GM21528 (cell line): ENCODE data around the gene ITGB5.

Experiments used
- ATAC-seq: cut with Tn5 transposase; IDR thresholded peaks from one replicate; pipeline ENCODE4 v1.9.1; 2021; ENCODE audit warnings: mild to moderate bottlenecking, moderate library complexity; ENCODE audit not compliant: unreplicated experiment, low FRiP score

ITGB5 gene

DNA sequence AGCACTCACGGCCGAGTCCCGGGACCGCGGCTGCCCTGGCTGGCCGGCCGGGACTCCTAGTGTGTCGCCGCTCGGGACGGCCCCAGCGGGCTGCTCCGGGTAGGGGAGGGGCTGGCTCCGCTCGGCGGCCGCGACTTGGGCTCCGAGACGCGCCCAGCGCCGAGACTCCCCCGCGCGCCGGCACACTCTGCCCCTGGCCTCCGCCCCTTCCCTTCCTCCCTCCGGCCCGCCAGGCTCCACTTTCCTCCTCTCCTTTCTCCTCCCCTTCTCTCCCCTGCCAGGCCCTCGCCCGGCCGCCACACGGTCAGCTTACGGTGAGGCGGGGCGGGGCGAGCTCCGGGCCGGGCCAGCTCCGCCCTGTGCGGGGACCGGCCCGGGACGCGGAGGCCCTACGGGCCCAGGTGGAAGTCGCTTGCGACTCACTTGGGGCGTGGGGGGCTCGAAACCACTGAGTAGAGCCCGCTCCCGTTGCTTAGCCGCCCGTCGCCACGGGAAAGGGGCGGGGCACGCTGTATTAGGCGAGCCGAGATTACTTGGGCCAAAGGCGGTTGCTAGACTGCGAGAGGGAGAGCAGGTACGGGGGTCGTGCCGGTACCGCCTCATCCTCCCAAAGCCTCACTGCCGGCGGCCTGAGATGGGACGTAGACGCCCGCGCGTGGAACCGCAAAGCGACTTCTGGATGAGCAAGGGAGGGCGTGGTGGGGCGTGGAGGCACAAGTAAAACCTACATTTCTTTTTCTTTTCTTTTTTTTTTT is at the start of gene ITGB5:
TSS of gene ITGB5 (minus strand) at position 189 of the 755 bp plus-strand sequence. CDS start 365 bp downstream, outside the sequence.
- no peak for ATAC-seq

DNA sequence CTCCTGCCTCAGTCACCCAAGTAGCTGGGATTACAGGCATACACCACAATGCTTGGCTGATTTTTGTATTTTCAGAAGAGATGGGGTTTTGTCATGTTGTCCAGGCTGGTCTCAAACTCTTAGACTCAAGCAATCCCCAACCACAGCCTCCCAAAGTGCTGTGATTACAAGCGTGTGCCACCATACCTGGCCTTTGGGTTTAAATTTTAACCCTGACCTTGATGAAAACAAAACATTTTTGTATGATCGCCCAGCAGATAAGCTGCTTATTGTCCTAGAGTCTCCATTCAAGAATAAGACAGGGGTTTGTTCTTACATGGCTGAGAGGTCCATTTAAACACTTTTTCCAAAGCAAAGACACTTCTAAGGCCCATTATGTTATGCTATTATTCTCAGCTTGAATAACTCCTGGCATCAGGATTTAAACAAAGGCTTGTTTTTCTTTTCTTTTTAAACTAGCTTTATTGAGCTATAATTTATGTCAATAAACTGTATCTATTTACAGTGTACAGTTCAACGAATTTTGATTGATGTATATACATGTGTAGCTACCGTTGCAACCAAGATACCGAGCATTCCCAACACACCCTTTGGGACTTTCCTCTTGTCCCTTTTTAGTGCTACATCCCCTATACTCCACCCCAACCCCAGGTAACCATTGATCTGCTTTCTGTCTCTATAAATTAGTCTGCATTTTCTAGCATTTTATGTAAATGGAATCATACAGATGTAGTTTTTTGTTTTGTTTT is 48.8 kb upstream of the ITGB5 start:
- ATAC-seq, result no peak

DNA sequence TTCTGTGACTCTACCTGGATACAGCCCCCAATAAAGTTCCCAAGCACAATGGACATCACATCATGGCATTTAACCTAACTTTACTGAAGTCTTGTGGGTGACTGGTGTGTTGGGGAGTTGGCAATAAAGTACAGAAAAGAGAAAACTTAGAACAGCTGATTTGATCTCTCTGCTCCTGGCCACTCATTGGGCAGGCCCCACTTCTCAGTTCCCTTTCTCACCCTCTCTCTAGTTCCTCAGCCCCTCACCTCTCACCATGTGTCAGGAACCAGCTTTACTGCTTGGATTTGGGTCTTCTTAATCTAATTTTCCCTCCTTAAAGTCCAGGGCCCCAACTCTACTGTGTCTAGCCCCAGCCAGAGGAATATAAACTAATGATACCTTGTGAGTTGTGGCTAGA is 48.1 kb upstream of the ITGB5 start:
- no peak for ATAC-seq

- ATAC-seq, result no peak
Measured at GRCh38 chr3:124934577-124934976, 47.4 kb upstream of the ITGB5 start, which contains the start of gene MUC13. TSS of gene MUC13 (minus strand) at chr3:124934751. CDS start at chr3:124934712, 39 bp downstream.

DNA sequence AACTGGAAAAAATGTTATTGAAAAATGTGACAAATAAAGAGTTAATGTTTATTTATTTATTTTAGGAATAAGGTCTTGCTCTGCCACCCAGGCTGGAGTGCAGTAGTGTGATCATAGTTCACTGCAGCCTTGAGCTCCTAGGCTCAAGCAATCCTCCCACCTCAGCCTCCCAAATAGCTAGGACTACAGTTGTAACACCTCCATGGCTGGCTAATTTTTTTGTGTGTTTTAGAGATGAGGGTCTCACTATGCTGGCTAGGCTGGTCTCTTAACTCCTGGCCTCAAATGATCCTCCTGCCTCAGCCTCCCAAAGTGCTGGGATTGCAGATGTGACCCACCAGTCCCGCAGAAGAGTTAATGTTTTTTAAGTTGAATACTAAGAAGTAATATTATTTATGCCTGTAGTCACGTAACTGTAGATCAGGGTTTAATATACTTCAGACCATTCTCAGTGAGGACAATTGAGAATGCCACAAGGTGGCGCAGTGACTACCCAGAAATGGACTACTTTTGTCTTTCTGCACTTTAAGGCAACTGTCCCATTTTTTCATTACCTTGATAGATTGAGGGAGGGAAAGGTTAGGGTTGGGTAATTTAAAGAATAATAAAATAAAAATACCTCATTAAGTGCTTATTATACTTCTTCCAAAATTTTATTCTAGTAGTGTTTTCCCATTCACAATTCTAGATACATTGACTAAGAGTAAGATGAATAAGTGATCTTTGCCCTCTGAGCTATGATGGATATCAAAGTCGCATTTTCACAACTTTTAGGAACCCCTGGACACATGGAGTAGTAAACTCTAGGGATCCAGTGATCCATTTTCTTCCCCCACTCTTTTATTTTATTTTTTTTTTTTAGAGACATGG is 41.4 kb upstream of the ITGB5 start:
- ATAC-seq, result no peak

DNA sequence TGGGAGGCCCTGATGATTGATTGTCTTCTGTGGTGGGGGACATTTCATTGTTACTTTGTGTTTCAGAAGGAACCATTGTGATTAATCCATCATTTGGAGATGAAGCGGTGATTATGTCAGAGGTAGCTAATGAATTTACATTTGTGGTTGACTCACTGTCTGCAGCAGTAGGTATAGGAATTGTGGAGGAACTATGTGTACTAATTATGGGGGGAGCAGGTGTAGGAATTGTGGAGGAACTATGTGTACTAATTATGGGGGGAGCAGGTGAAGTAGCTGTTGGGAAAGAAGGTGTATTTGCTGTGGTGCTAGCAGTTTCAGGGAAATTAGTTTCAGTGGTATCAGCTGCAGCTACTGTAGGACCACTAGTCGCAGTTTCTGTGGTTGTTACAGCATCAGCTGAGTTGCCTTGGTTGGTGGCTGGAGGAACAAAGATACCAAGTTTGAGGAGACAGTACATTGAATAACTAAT is 40.4 kb upstream of the ITGB5 start:
- ATAC-seq, result no peak

GRCh38 chr3:124926426-124927101 is 39.4 kb upstream of the ITGB5 start:
- ATAC-seq, result no peak

GRCh38 chr3:124924741-124925140 is 37.6 kb upstream of the ITGB5 start:
- no peak for ATAC-seq

DNA sequence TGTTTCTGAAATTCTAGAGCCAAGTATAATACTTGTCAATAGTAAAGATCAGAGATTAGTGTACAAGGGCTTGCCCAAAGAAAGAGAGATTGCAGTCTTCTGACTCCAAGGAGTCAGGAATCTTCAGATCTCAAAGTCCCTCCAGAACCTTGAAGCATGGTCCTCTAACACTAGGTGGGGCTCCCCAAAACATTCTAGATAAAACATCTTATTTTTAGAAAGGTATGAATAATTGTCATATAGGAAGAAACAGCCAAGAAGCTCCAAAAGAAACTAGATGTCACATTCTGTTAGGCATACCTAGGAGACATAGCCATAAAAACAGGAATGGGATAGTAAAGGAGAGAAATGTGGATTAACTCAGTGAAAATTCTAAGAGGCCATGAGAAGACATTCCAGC is 36.7 kb upstream of the ITGB5 start:
- no peak for ATAC-seq

DNA sequence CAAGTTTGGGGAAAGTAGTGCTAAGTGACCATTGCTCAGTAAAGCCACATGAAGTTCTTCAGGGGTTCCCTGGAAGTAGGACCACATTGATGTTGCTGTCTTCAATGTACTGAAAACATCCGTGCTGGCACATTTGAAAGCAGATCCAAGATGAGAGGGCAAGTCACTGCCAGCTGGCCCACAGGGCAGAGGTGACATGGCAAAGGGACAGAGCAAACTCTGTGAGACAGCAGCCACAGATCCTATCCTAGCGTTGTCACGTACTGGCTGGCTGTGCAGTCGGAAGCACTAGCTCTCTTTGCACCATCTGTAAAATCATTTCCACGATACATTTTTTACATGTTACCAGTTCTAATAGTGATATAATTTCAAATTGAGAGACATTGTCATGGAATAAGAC is 33.6 kb upstream of the ITGB5 start:
- ATAC-seq, result no peak

DNA sequence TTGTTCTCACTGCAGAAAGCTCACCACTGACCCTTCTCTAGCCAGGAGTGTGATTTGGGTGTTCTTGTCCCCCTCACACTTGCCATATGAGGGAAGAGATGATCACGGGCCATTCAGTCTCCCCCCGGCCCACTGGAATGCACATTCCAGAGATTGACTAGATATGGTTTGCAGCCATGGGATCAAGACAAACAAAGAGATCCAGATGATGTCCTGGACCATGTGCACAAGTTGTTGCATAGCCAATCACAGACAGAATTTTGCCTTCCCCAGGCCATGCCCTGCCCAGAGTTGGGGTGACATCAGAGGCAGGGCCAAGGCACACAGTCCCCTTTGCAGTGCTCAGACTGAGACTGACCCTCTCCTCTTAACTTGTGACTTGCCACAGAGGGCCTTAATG is 32.6 kb upstream of the ITGB5 start:
- no peak for ATAC-seq

DNA sequence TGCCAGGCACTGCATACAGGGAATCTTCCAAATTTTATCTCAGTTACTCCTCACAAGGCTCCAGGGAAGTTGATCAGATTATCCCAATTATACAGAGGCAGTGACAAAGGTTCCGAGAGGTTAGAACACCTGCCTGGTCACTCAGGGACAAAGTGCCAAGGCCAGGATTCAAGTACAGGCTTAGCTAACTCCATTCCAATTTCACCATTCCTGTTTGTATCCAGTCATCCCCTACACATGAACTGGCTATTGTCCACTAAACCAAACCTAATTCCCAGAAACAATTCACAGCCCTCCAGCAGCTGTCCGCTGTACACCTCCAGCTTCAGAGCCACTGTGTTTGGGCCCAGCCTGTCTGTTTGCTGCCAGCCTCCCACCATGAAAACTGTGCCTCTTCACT is 31.4 kb upstream of the ITGB5 start:
- no peak for ATAC-seq

- no peak for ATAC-seq
Measured at GRCh38 chr3:124916837-124917409, 29.8 kb upstream of the ITGB5 start.

GRCh38 chr3:124915254-124915653 is 28.1 kb upstream of the ITGB5 start:
- no peak for ATAC-seq

- ATAC-seq, result no peak
Measured at GRCh38 chr3:124907957-124908356, 20.8 kb upstream of the ITGB5 start.

DNA sequence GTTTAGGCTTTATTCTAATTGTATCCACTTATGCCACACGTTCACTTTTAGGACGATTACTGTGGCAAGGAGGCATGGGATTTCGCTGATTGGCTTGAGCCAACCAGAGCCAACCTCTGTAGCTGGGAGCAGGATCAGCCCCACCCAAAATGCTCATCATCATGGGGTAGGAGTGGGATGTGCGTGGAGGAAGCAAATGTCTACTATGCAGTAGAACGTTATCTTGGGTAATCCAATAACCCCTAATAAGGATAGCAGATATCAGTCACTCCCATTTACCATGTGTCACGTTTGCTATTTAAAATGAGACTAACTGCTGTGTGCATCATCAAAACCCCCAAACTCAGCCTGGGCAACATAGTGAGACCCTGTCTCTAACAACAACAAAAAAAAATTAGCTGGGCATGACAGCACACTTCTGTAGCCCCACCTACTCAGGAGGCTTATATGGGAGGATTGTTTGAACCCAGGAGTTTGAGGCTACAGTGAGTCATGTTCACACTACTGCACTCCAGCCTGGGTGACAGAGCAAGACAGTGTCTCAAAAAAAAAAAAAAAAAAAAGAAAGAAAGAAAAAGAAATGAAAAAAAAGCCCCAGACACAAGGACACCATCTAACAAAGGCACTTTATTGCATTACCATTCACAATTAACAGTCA is 17.8 kb upstream of the ITGB5 start:
- no peak for ATAC-seq

GRCh38 chr3:124903896-124904834 is 17.0 kb upstream of the ITGB5 start:
- no peak for ATAC-seq

DNA sequence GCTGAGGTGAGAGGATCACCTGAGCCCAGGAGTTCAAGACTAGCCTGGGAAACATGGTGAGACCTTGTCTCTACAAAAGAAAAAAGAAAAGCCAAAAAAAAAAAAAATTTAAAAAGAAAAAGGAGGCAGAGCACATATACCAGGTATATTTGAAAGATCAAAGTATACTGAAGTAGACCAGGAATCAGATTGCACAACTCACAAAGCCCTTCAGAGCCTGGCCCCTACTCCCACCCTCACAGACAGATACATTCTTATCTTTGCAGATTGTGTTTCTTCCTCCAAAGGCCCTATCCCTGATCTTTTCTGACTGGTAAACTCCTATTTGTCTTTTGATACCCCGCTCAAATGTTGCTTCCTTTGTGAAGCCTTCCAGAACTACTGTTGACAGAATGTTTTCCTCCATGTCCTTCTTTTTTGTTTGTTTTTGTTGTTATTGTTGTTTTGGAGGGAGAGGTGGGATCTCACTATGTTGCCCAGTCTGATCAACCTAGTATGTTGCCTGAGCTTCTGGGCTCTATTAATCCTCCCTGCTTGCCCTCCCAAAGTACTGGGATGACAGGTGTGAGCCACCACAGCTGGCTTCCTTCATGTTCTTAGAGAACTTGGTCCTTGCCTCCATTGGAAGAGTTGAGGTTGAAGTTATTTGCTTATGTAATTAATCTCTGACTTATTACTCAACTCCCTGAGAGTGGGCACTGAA is 9.8 kb upstream of the ITGB5 start:
- no peak for ATAC-seq
